ENCODE data around the gene CDKN1B.

DNA sequence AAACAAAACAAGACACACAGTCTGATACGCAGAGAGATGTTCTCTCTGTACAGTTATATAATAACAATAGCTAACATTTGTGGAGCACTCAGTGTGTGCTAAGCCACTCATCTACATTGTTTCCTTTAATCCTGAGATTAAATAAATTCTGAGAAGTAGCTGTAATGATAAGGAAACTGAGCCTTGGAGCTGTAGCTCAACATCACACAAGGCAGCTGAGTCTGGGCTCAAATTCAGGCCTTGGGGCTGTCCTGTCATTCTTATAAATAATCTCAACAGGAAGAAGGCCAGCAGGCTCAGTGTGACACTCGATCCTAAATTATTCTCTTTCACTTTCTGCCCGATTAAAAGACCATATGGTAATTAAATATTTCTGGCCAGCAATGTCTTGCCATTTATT is 24.5 kb downstream of the CDKN1B start:
- TF ChIP-seq, protein P1, sequence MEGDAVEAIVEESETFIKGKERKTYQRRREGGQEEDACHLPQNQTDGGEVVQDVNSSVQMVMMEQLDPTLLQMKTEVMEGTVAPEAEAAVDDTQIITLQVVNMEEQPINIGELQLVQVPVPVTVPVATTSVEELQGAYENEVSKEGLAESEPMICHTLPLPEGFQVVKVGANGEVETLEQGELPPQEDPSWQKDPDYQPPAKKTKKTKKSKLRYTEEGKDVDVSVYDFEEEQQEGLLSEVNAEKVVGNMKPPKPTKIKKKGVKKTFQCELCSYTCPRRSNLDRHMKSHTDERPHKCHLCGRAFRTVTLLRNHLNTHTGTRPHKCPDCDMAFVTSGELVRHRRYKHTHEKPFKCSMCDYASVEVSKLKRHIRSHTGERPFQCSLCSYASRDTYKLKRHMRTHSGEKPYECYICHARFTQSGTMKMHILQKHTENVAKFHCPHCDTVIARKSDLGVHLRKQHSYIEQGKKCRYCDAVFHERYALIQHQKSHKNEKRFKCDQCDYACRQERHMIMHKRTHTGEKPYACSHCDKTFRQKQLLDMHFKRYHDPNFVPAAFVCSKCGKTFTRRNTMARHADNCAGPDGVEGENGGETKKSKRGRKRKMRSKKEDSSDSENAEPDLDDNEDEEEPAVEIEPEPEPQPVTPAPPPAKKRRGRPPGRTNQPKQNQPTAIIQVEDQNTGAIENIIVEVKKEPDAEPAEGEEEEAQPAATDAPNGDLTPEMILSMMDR (IDR thresholded peaks at IDR 0.05), result no peak
- TF ChIP-seq EP300 (IDR thresholded peaks at IDR 0.05), result no peak
